Measurements from ENCODE around the gene OR2J3. TPM values are rescaled to one million over a fixed set of nuclear protein-coding genes. Genes with fewer than 3 reads are reported as not detected.

Gene OR2J3
- polyA plus RNA-seq (2011; rRNA removed): not detected in 2 replicates
- polyA minus RNA-seq (2011; rRNA and poly(A)+ RNA removed): not detected in 2 replicates

GRCh38 chr6:29107758-29108157 is at the start of gene OR2J3:
Gene OR2J3, plus strand, starts transcription at chr6:29108058. Its CDS starts 3,833 bp downstream, at chr6:29111891.
- Histone ChIP-seq H3K9me3 (ENCODE audit: control insufficient read depth, insufficient read depth, low read length) (no peaks in the 10 kb centered on the region), H3K4me3 (ENCODE audit: low read depth, low read length) (no peak within 1 kb of the TSS), H3K27ac (ENCODE audit: low read depth, low read length) (no peak within 1 kb of the TSS), H3K27me3 (ENCODE audit: control insufficient read depth, insufficient read depth, low read length) (no peaks in the 10 kb centered on the region)
- ChIA-PET CTCF (no interaction called here), POLR2A (no interaction called here)
- DNase-seq (ENCODE audit: low read depth, low spot score): no peak
- no peak for TF ChIP-seq CTCF (IDR thresholded peaks at IDR 0.05; ENCODE audit: low read depth, low read length)

- no peak for DNase-seq (ENCODE audit: low read depth, low spot score)
- ChIA-PET CTCF (no interaction called here), POLR2A (interaction anchor here (0.5 kb wide), 1 partner anchor 67 kb away, joined by 9 read pairs; the partner anchor contains the start of gene ZNF311)
- peak; percentile 52 for TF ChIP-seq CTCF (IDR thresholded peaks at IDR 0.05; ENCODE audit: low read depth, low read length)
- Histone ChIP-seq H3K9me3 (ENCODE audit: control insufficient read depth, insufficient read depth, low read length) (no peaks in the 10 kb centered on the region), H3K4me3 (ENCODE audit: low read depth, low read length) (no peak overlapping the region), H3K27ac (ENCODE audit: low read depth, low read length) (no peak overlapping the region), H3K27me3 (ENCODE audit: control insufficient read depth, insufficient read depth, low read length) (no peaks in the 10 kb centered on the region)
Observed at GRCh38 chr6:29071831-29072723, 35.8 kb upstream of the OR2J3 start.

- ChIA-PET POLR2A (no interaction called here), CTCF (no interaction called here)
- Histone ChIP-seq H3K27ac (ENCODE audit: low read depth, low read length) (no peak overlapping the region), H3K4me3 (ENCODE audit: low read depth, low read length) (no peak overlapping the region), H3K9me3 (ENCODE audit: control insufficient read depth, insufficient read depth, low read length) (no peaks in the 10 kb centered on the region), H3K27me3 (ENCODE audit: control insufficient read depth, insufficient read depth, low read length) (no peaks in the 10 kb centered on the region)
- no peak for DNase-seq (ENCODE audit: low read depth, low spot score)
- no peak for TF ChIP-seq CTCF (IDR thresholded peaks at IDR 0.05; ENCODE audit: low read depth, low read length)
Observed at GRCh38 chr6:29079203-29079602, 28.7 kb upstream of the OR2J3 start.

- H3K27ac ChIP-seq (ENCODE audit: low read depth, low read length): no peak overlapping the region
- ChIA-PET CTCF (no interaction called here), POLR2A (no interaction called here)
- no peaks in the 10 kb centered on the region for H3K27me3 ChIP-seq (ENCODE audit: control insufficient read depth, insufficient read depth, low read length)
- no peak for TF ChIP-seq CTCF (IDR thresholded peaks at IDR 0.05; ENCODE audit: low read depth, low read length)
- no peak overlapping the region for H3K4me3 ChIP-seq (ENCODE audit: low read depth, low read length)
- no peaks in the 10 kb centered on the region for H3K9me3 ChIP-seq (ENCODE audit: control insufficient read depth, insufficient read depth, low read length)
- no peak for DNase-seq (ENCODE audit: low read depth, low spot score)
Observed at GRCh38 chr6:29081312-29081711, 26.5 kb upstream of the OR2J3 start.

GRCh38 chr6:29082457-29082856 is 25.4 kb upstream of the OR2J3 start:
- Histone ChIP-seq H3K4me3 (ENCODE audit: low read depth, low read length) (no peak overlapping the region), H3K27ac (ENCODE audit: low read depth, low read length) (no peak overlapping the region), H3K9me3 (ENCODE audit: control insufficient read depth, insufficient read depth, low read length) (no peaks in the 10 kb centered on the region), H3K27me3 (ENCODE audit: control insufficient read depth, insufficient read depth, low read length) (no peaks in the 10 kb centered on the region)
- no peak for DNase-seq (ENCODE audit: low read depth, low spot score)
- ChIA-PET POLR2A (no interaction called here), CTCF (no interaction called here)
- no peak for TF ChIP-seq CTCF (IDR thresholded peaks at IDR 0.05; ENCODE audit: low read depth, low read length)

Measured in AG04450 (cell line).